Measurements from ENCODE around the gene LPP. TPM values are rescaled to one million over a fixed set of nuclear protein-coding genes. Genes with fewer than 3 reads are reported as not detected.

Gene LPP
- total and polyA plus RNA-seq, 9 of the 15 experiments (the other 6 are each of a cell fraction or from before 2014, with no cell fraction given) = 0.07 to 0.18 TPM; not detected in 7

DNA sequence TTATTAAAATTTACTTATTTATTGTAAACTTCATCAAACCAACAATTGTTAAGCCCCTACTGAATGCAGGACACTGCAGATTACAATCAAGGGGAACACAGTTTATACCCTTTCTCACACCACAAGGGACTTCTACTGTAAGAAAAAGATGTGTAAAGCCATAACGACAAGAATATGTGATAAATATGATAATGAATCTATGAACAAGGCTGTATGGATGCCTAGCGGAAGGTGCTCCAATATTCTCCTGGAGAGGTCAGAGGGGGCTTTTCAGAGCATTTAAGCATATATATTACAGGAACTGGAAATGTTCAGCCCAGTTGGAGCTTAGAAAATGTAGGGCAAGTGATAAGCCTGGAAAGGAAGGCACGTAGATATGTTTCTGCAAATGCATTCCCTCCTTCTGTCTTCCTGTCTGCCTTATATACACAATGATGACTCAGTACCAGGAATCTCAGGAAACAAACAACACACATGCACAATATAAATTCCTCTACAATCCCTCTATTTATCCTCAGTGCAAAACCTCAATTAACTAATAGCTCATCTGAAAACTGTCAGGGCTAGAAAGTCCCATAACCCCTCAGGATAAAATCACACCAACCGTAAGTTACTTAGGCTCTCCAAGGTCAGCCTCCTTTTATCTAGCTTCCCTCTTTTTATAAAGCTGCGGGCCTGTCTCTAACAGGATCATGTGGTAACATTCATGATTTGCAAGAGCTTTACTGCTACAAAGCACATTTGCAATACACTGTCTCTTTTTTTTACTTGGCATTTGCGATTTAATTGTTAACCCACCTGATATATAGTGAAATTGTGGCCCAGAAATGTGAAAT lies 393.1 kb downstream of the LPP start:
- DNase-seq (ENCODE audit: extremely low read depth in 1 of 4, low spot score in 3 of 4) = no peak

More for the DNA sequence above, 393.1 kb downstream of the LPP start:
- no peaks in the 10 kb centered on the region for H3K79me2 ChIP-seq (ENCODE audit: control insufficient read depth, insufficient read depth, low read length)
- no peaks in the 10 kb centered on the region for H3K36me3 ChIP-seq (ENCODE audit: control insufficient read depth, insufficient read depth, low read length)
- 1% methylated on average over 6 of the region's 6 CpGs for WGBS (ENCODE audit: insufficient coverage, low coverage, missing lambda C conversion rate)
- ATAC-seq (no peak), FAIRE-seq (no peak)
- H3K4me3 ChIP-seq = no peak overlapping the region
- H3K27me3 ChIP-seq (ENCODE audit: control insufficient read depth in 2 of 2, insufficient read depth in 2 of 2, low read length in 2 of 2) = no peaks in the 10 kb centered on the region
- no peaks in the 10 kb centered on the region for H3K9me1 ChIP-seq (ENCODE audit: control insufficient read depth, insufficient read depth, low read length)
- intact Hi-C loops (cut with micrococcal nuclease) (no loop called here), in situ Hi-C loops (cut with MboI) (no loop called here)
- CTCF ChIA-PET (ENCODE audit: low intra/inter-chr PET ratio) = no interaction called here
- no peak overlapping the region for H2AFZ ChIP-seq (ENCODE audit: low read depth, low read length)
- no peaks in the 10 kb centered on the region for H4K20me1 ChIP-seq (replicated peaks; ENCODE audit: control insufficient read depth, insufficient read depth, low read length)
- POLR2A ChIA-PET = no interaction called here
- H3K9ac ChIP-seq (ENCODE audit: insufficient read depth in 1 of 2, low read depth in 2 of 2, low read length in 2 of 2) = no peak overlapping the region
- no TSS peak for BruUV-seq (replicated peaks)
- no peaks in the 10 kb centered on the region for H3K4me1 ChIP-seq (replicated peaks in 1 of 2; ENCODE audit: control insufficient read depth in 2 of 2, insufficient read depth in 2 of 2, low read length in 2 of 2)
- H3K9me3 ChIP-seq (replicated peaks; ENCODE audit: control insufficient read depth, insufficient read depth, low read depth, low read length) = no peaks in the 10 kb centered on the region
- no peak overlapping the region for H3K4me2 ChIP-seq (ENCODE audit: insufficient read depth, low read length)
- H3K27ac ChIP-seq (ENCODE audit: extremely low read depth, low read depth, low read length) = no peak overlapping the region
- TF ChIP-seq CCNT2 (IDR thresholded peaks at IDR 0.05; ENCODE audit: borderline replicate concordance, extremely low read depth, insufficient read length, low read depth, low read length) = no peak
- TF ChIP-seq EHMT2 (IDR thresholded peaks at IDR 0.05) = no peak
- TF ChIP-seq, protein P1, sequence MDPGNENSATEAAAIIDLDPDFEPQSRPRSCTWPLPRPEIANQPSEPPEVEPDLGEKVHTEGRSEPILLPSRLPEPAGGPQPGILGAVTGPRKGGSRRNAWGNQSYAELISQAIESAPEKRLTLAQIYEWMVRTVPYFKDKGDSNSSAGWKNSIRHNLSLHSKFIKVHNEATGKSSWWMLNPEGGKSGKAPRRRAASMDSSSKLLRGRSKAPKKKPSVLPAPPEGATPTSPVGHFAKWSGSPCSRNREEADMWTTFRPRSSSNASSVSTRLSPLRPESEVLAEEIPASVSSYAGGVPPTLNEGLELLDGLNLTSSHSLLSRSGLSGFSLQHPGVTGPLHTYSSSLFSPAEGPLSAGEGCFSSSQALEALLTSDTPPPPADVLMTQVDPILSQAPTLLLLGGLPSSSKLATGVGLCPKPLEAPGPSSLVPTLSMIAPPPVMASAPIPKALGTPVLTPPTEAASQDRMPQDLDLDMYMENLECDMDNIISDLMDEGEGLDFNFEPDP (CRISPR knock-in tag; IDR thresholded peaks at IDR 0.05) = no peak
- TF ChIP-seq, protein P2, sequence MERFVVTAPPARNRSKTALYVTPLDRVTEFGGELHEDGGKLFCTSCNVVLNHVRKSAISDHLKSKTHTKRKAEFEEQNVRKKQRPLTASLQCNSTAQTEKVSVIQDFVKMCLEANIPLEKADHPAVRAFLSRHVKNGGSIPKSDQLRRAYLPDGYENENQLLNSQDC (CRISPR knock-in tag; IDR thresholded peaks at IDR 0.05) = no peak
- no peak for TF ChIP-seq CBX5 (IDR thresholded peaks at IDR 0.05; ENCODE audit: borderline replicate concordance, low read depth)

All from K562 (cell line).